Measurements from ENCODE around the gene ACOX2. TPM values are rescaled to one million over a fixed set of nuclear protein-coding genes. Genes with fewer than 3 reads are reported as not detected.

The ACOX2 gene
- total RNA-seq, 1 donor from 2014 or later, result 7.6 TPM

- no peaks in the 10 kb centered on the region for H3K9me3 ChIP-seq (ENCODE audit: low read depth)
- H3K4me3 ChIP-seq, result peak overlapping the region; percentile 95
- Mint-ChIP-seq H3K4me1 (peaks cover 61% of the 10 kb centered on the region), H3K36me3 (peaks cover 17% of the 10 kb centered on the region), H3K27ac (peak overlapping the region; percentile 98), H3K27me3 (ENCODE audit: insufficient read depth, low read depth) (peaks cover 2% of the 10 kb centered on the region), H3K9me3 (no peaks in the 10 kb centered on the region), H3K4me3 (peak overlapping the region; percentile 98)
- H3K4me1 ChIP-seq, result peaks cover 55% of the 10 kb centered on the region
- H3K9ac ChIP-seq, result no peak overlapping the region
- DNase-seq (ENCODE audit: low spot score), result peak; percentile 65
- H3K4me2 ChIP-seq, result peak overlapping the region; percentile 93
- H3K36me3 ChIP-seq, result peaks cover under 1% of the 10 kb centered on the region
- no peaks in the 10 kb centered on the region for H3K27me3 ChIP-seq
- H3K79me2 ChIP-seq (ENCODE audit: low read depth), result peaks cover 91% of the 10 kb centered on the region
- peak overlapping the region; percentile 94 for H3K27ac ChIP-seq
- peaks cover 16% of the 10 kb centered on the region for H4K20me1 ChIP-seq (ENCODE audit: low read depth)
- TF ChIP-seq CTCF (IDR thresholded peaks at IDR 0.05), result no peak
- H3F3A ChIP-seq (ENCODE audit: low read depth), result peaks cover 41% of the 10 kb centered on the region
- H2AFZ ChIP-seq (replicated peaks), result no peak overlapping the region
Observed at GRCh38 chr3:58496206-58496857, 40.7 kb downstream of the ACOX2 start.

- Histone ChIP-seq H3K4me3 (peak overlapping the region; percentile 95), H3K4me2 (peak overlapping the region; percentile 93), H2AFZ (replicated peaks) (no peak overlapping the region), H3K36me3 (no peaks in the 10 kb centered on the region), H4K20me1 (ENCODE audit: low read depth) (peaks cover 16% of the 10 kb centered on the region), H3K27me3 (no peaks in the 10 kb centered on the region), H3K9me3 (ENCODE audit: low read depth) (no peaks in the 10 kb centered on the region), H3K27ac (peak overlapping the region; percentile 94), H3K4me1 (peaks cover 55% of the 10 kb centered on the region), H3F3A (ENCODE audit: low read depth) (peaks cover 41% of the 10 kb centered on the region), H3K9ac (peak overlapping the region; percentile 17), H3K79me2 (ENCODE audit: low read depth) (peaks cover 78% of the 10 kb centered on the region)
- H3K27me3 Mint-ChIP-seq (ENCODE audit: insufficient read depth, low read depth), result peaks cover 2% of the 10 kb centered on the region
- no peaks in the 10 kb centered on the region for H3K9me3 Mint-ChIP-seq
- peaks cover 8% of the 10 kb centered on the region for H3K36me3 Mint-ChIP-seq
- peak overlapping the region; percentile 71 for H3K27ac Mint-ChIP-seq
- peak overlapping the region; percentile 98 for H3K4me3 Mint-ChIP-seq
- TF ChIP-seq EZH2phosphoT487 (IDR thresholded peaks at IDR 0.05) (no peak), CTCF (IDR thresholded peaks at IDR 0.05) (no peak), EZH2 (IDR thresholded peaks at IDR 0.05) (no peak)
- no peak for DNase-seq (ENCODE audit: low spot score)
- peaks cover 62% of the 10 kb centered on the region for H3K4me1 Mint-ChIP-seq
Observed at GRCh38 chr3:58495101-58495500, 41.9 kb downstream of the ACOX2 start.

GRCh38 chr3:58494107-58494506 lies 42.9 kb downstream of the ACOX2 start:
- Mint-ChIP-seq H3K4me1 (peaks cover 60% of the 10 kb centered on the region), H3K27ac (peak overlapping the region; percentile 23), H3K9me3 (no peaks in the 10 kb centered on the region), H3K36me3 (peaks cover 5% of the 10 kb centered on the region), H3K4me3 (peak overlapping the region; percentile 98), H3K27me3 (ENCODE audit: insufficient read depth, low read depth) (peaks cover 2% of the 10 kb centered on the region)
- H3K79me2 ChIP-seq (ENCODE audit: low read depth), result peaks cover 68% of the 10 kb centered on the region
- H3K4me2 ChIP-seq, result peak overlapping the region; percentile 93
- no peak for DNase-seq (ENCODE audit: low spot score)
- H3K9me3 ChIP-seq (ENCODE audit: low read depth), result no peaks in the 10 kb centered on the region
- H3K27ac ChIP-seq, result no peak overlapping the region
- no peak overlapping the region for H2AFZ ChIP-seq (replicated peaks)
- TF ChIP-seq EZH2 (IDR thresholded peaks at IDR 0.05) (no peak), EZH2phosphoT487 (IDR thresholded peaks at IDR 0.05) (no peak), CTCF (IDR thresholded peaks at IDR 0.05) (no peak)
- peaks cover 55% of the 10 kb centered on the region for H3K4me1 ChIP-seq
- H3K27me3 ChIP-seq, result no peaks in the 10 kb centered on the region
- H3F3A ChIP-seq (ENCODE audit: low read depth), result peaks cover 41% of the 10 kb centered on the region
- H4K20me1 ChIP-seq (ENCODE audit: low read depth), result peaks cover 16% of the 10 kb centered on the region
- no peak overlapping the region for H3K9ac ChIP-seq
- H3K4me3 ChIP-seq, result peak overlapping the region; percentile 95
- no peaks in the 10 kb centered on the region for H3K36me3 ChIP-seq
